Skeletal muscle satellite cell (primary cell): ENCODE measurements around the gene AHCTF1.

Experiments
- H3K27me3 ChIP-seq: 2 replicates; pipeline ENCODE4 v1.7.0; 2013; ENCODE audit warnings: low read length; ENCODE audit not compliant: control insufficient read depth, insufficient read depth
- H3K36me3 ChIP-seq: 2 replicates; pipeline ENCODE4 v1.7.0; 2013; ENCODE audit warnings: mild to moderate bottlenecking, control low read depth, low read length; ENCODE audit not compliant: insufficient read depth
- H3K4me1 ChIP-seq: 2 replicates; pipeline ENCODE4 v1.7.0; 2013; ENCODE audit warnings: low read length; ENCODE audit not compliant: control insufficient read depth, insufficient read depth
- H3K4me2 ChIP-seq: 2 replicates; pipeline ENCODE4 v1.7.0; 2013; ENCODE audit warnings: mild to moderate bottlenecking, low read length
- H3K4me3 ChIP-seq: 2 replicates; pipeline ENCODE4 v1.7.0; 2013; ENCODE audit warnings: low read length
- H3K9ac ChIP-seq: 2 replicates; pipeline ENCODE4 v1.7.0; 2013; ENCODE audit warnings: mild to moderate bottlenecking, low read depth, low read length, moderate library complexity
- H3K9me3 ChIP-seq: replicated peaks from 2 replicates; pipeline ENCODE4 v1.7.0; 2013; ENCODE audit warnings: mild to moderate bottlenecking, control low read depth, low read length

AHCTF1 gene

GRCh38 chr1:246947255-246947654 lies 15.5 kb upstream of the AHCTF1 start:
- Histone ChIP-seq H3K36me3 (no peaks in the 10 kb centered on the region), H3K9ac (peak overlapping the region; percentile 62), H3K27me3 (no peaks in the 10 kb centered on the region), H3K4me2 (peak overlapping the region; percentile 68), H3K4me1 (peaks cover 37% of the 10 kb centered on the region), H3K4me3 (peak overlapping the region; percentile 32), H3K9me3 (no peaks in the 10 kb centered on the region)

GRCh38 chr1:246946366-246946765 lies 14.6 kb upstream of the AHCTF1 start:
- peaks cover 37% of the 10 kb centered on the region for H3K4me1 ChIP-seq
- H3K9ac ChIP-seq = peak overlapping the region; percentile 43
- H3K36me3 ChIP-seq = no peaks in the 10 kb centered on the region
- H3K4me3 ChIP-seq = no peak overlapping the region
- H3K4me2 ChIP-seq = peak overlapping the region; percentile 4
- H3K9me3 ChIP-seq = no peaks in the 10 kb centered on the region
- no peaks in the 10 kb centered on the region for H3K27me3 ChIP-seq

GRCh38 chr1:246934765-246935164 lies 3.0 kb upstream of the AHCTF1 start:
- Histone ChIP-seq H3K4me3 (no peak overlapping the region), H3K4me1 (no peaks in the 10 kb centered on the region), H3K4me2 (no peak overlapping the region), H3K9ac (no peak overlapping the region), H3K36me3 (no peaks in the 10 kb centered on the region), H3K9me3 (no peaks in the 10 kb centered on the region), H3K27me3 (no peaks in the 10 kb centered on the region)

- Histone ChIP-seq H3K36me3 (peaks cover 6% of the 10 kb centered on the region), H3K4me1 (no peaks in the 10 kb centered on the region), H3K27me3 (no peaks in the 10 kb centered on the region), H3K9ac (no peak overlapping the region), H3K4me3 (no peak overlapping the region), H3K9me3 (no peaks in the 10 kb centered on the region), H3K4me2 (no peak overlapping the region)
Measured at GRCh38 chr1:246933893-246934292, 2.1 kb upstream of the AHCTF1 start.

GRCh38 chr1:246932366-246932700 lies 585 bp upstream of the AHCTF1 start:
- Histone ChIP-seq H3K4me1 (no peaks in the 10 kb centered on the region), H3K27me3 (no peaks in the 10 kb centered on the region), H3K36me3 (peaks cover 12% of the 10 kb centered on the region), H3K4me3 (peak overlapping the region; percentile 99), H3K9me3 (no peaks in the 10 kb centered on the region), H3K9ac (peak overlapping the region; percentile 86), H3K4me2 (peak overlapping the region; percentile 90)

GRCh38 chr1:246930830-246931548 lies 759 bp downstream of the AHCTF1 start:
- Histone ChIP-seq H3K4me2 (peak overlapping the region; percentile 84), H3K4me1 (no peaks in the 10 kb centered on the region), H3K9me3 (peaks cover 3% of the 10 kb centered on the region), H3K9ac (peak overlapping the region; percentile 86), H3K36me3 (peaks cover 20% of the 10 kb centered on the region), H3K27me3 (no peaks in the 10 kb centered on the region), H3K4me3 (peak overlapping the region; percentile 99)

- Histone ChIP-seq H3K36me3 (peaks cover 26% of the 10 kb centered on the region), H3K27me3 (no peaks in the 10 kb centered on the region), H3K4me2 (no peak overlapping the region), H3K9me3 (peaks cover 4% of the 10 kb centered on the region), H3K4me1 (peaks cover 3% of the 10 kb centered on the region), H3K4me3 (no peak overlapping the region), H3K9ac (no peak overlapping the region)
Measured at GRCh38 chr1:246925997-246926626, 5.6 kb downstream of the AHCTF1 start.

GRCh38 chr1:246923900-246924299 lies 7.8 kb downstream of the AHCTF1 start:
- H3K36me3 ChIP-seq = peaks cover 29% of the 10 kb centered on the region
- H3K4me3 ChIP-seq = no peak overlapping the region
- no peak overlapping the region for H3K4me2 ChIP-seq
- no peak overlapping the region for H3K9ac ChIP-seq
- peaks cover 3% of the 10 kb centered on the region for H3K4me1 ChIP-seq
- H3K27me3 ChIP-seq = no peaks in the 10 kb centered on the region
- peaks cover 4% of the 10 kb centered on the region for H3K9me3 ChIP-seq

- Histone ChIP-seq H3K4me2 (no peak overlapping the region), H3K4me3 (no peak overlapping the region), H3K9ac (no peak overlapping the region), H3K4me1 (peaks cover 3% of the 10 kb centered on the region), H3K27me3 (no peaks in the 10 kb centered on the region), H3K9me3 (peaks cover 4% of the 10 kb centered on the region), H3K36me3 (peaks cover 28% of the 10 kb centered on the region)
Measured at GRCh38 chr1:246923482-246923881, 8.3 kb downstream of the AHCTF1 start.

- Histone ChIP-seq H3K4me2 (no peak overlapping the region), H3K9me3 (peaks cover 4% of the 10 kb centered on the region), H3K4me1 (peaks cover 3% of the 10 kb centered on the region), H3K27me3 (no peaks in the 10 kb centered on the region), H3K9ac (no peak overlapping the region), H3K36me3 (peaks cover 39% of the 10 kb centered on the region), H3K4me3 (no peak overlapping the region)
Measured at GRCh38 chr1:246921481-246921880, 10.3 kb downstream of the AHCTF1 start.

GRCh38 chr1:246919902-246920301 lies 11.8 kb downstream of the AHCTF1 start:
- Histone ChIP-seq H3K9ac (no peak overlapping the region), H3K27me3 (no peaks in the 10 kb centered on the region), H3K36me3 (peaks cover 38% of the 10 kb centered on the region), H3K4me1 (peaks cover 3% of the 10 kb centered on the region), H3K9me3 (no peaks in the 10 kb centered on the region), H3K4me2 (no peak overlapping the region), H3K4me3 (no peak overlapping the region)
